Activated CD4-positive, alpha-beta memory T cell treated with anti-CD3 and anti-CD28 coated beads for 36 hours (primary cell): ENCODE results near the gene FAM131B. TPM values are rescaled to one million over a fixed set of nuclear protein-coding genes. Genes with fewer than 3 reads are reported as not detected.

Source experiments
- CTCF ChIA-PET: fragments of 350-600 bp; sonication (Branson Sonifier 250); formaldehyde crosslinking; loops from one replicate; lab custom pipeline; 2021; ENCODE audit warnings: antibody characterized with exemption, inconsistent platforms; lab: Charles Lee
- POLR2A ChIA-PET: fragments of 350-600 bp; sonication (Branson Sonifier 250); formaldehyde crosslinking; loops from one replicate; lab custom pipeline; 2021; ENCODE audit warnings: antibody characterized with exemption; lab: Charles Lee
- DNase-seq: peaks from one replicate; pipeline ENCODE4 v3.0.0-alpha.2; 2020
- H3K27ac Mint-ChIP-seq: one replicate; pipeline ENCODE4 v1.8.0; 2021; ENCODE audit warnings: mixed read lengths
- H3K27me3 Mint-ChIP-seq: one replicate; pipeline ENCODE4 v1.8.0; 2021; ENCODE audit warnings: mixed read lengths
- H3K36me3 Mint-ChIP-seq: one replicate; pipeline ENCODE4 v1.8.0; 2021; ENCODE audit warnings: mixed read lengths
- H3K4me1 Mint-ChIP-seq: one replicate; pipeline ENCODE4 v1.8.0; 2021; ENCODE audit warnings: low read depth, mixed read lengths
- H3K4me3 Mint-ChIP-seq: one replicate; pipeline ENCODE4 v1.8.0; 2021; ENCODE audit warnings: mild to moderate bottlenecking, mixed read lengths
- H3K9me3 Mint-ChIP-seq: one replicate; pipeline ENCODE4 v1.8.0; 2021; ENCODE audit warnings: mixed read lengths
- intact Hi-C: fragments of 100-400 bp; cut with micrococcal nuclease; formaldehyde crosslinking; loops from one replicate; pipeline ENCODE4 v1.15.1; 2023
- total RNA-seq, 2 experiments: library from RNA; stranded (reverse); gene quantifications; one replicate each; pipeline ENCODE4 v1.2.3, GENCODE V29; 2021

FAM131B gene
- total RNA-seq, 2 experiments from 2014 or later: 1.9 to 2.3 TPM

DNA sequence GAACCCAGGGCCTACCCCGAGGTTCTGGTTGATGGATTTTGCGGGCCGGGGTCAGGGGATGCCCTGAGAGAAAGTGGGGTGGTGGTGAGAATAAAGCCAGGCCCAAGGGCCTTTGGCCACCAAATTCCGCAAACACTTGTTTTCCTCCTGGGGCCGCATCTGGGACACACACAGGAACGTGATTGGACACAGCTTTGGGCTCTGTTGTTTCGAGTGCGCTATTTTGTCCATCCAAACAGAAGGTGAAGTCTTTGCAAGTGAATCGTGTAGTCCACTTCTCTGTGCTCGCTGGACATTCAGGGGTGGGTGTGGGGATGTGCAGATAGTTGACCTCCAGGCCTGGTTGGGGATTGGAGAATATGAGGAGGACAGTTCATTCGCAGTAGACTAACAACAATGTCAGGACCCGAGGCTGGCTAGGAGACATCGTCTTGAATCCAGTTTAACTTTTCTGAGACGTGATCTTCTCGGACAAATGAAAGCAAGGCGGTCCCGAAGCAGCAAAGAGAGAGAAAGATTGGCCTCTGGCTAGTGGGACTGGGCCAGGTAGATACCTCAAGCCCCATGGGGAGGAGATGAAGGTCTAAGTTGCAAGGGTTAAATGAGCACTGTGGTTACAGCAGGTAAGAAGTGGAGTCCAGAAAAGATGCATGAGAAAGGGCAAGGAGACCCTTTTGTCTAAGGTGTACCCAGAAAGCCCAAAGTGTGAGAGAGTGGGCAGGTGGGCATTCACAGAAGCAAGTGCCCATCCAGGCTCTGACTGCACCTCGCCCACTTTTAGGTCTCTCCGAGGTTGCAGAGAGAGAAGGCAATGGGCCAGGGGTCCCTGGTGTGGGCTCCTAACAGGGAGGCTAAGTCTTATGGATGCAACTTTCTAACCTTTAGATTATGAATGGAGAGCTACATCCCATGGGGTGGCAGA, 764 bp upstream of the FAM131B start:
- intact Hi-C loops: loop anchor here (2.0 kb wide), 1 partner anchor 18 kb away; the partner anchor contains the start of gene ZYX
- Mint-ChIP-seq H3K27ac (no peak overlapping the region), H3K9me3 (no peaks in the 10 kb centered on the region), H3K36me3 (no peaks in the 10 kb centered on the region), H3K4me3 (peak overlapping the region; percentile 54), H3K4me1 (peaks cover 4% of the 10 kb centered on the region), H3K27me3 (peaks cover 17% of the 10 kb centered on the region)
- ChIA-PET CTCF (interaction anchor here (1.0 kb wide), 2 partner anchors 17 to 53 kb away, joined by 3 to 8 read pairs; no protein-coding TSS in a partner anchor), POLR2A (interaction anchor here (0.7 to 1.3 kb wide), 2 partner anchors 17 to 100 kb away, joined by 3 to 4 read pairs; partner anchors contain the start of gene GSTK1)
- no peak for DNase-seq

DNA sequence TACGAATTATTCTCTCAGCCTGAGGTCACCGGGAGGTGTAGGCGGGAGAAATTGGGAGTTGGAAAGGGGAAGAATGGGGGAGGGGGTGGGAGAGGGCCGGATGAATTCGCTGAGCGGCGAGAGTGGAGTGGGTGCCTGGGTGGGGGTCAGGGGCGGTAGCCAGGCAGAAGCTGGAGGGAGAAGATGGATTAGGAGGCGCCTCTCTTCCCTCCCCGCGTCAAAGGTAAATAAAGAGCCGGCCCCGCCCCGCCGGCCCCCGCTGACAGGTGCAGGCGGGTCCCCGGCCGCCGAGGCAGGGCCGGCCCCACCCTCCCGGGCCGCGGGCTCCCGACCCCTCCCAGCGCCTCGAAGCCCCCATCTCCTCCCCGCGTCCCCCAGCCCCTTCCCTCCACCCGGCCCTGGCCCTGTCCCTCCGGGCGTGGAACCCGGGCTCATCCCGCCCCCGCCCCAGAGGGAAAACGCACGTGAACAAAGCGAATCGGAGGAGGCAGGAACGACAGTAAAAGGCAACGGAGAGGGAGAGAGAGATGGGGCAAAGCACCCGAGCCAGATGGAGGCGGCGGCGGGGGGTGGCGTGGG, 872 bp downstream of the FAM131B start:
- intact Hi-C loops: loop anchor here (1.0 to 2.0 kb wide), 2 partner anchors 11 to 19 kb away; partner anchors contain the start of gene ZYX
- Mint-ChIP-seq H3K9me3 (no peaks in the 10 kb centered on the region), H3K4me3 (peak overlapping the region; percentile 79), H3K27me3 (peaks cover 17% of the 10 kb centered on the region), H3K36me3 (no peaks in the 10 kb centered on the region), H3K27ac (no peak overlapping the region), H3K4me1 (peaks cover 4% of the 10 kb centered on the region)
- DNase-seq: no peak
- ChIA-PET CTCF (interaction anchor here (0.9 kb wide), 1 partner anchor 54 kb away, joined by 3 read pairs; no protein-coding TSS in a partner anchor), POLR2A (interaction anchor here (1.3 kb wide), 1 partner anchor 19 kb away, joined by 4 read pairs; no protein-coding TSS in a partner anchor)

DNA sequence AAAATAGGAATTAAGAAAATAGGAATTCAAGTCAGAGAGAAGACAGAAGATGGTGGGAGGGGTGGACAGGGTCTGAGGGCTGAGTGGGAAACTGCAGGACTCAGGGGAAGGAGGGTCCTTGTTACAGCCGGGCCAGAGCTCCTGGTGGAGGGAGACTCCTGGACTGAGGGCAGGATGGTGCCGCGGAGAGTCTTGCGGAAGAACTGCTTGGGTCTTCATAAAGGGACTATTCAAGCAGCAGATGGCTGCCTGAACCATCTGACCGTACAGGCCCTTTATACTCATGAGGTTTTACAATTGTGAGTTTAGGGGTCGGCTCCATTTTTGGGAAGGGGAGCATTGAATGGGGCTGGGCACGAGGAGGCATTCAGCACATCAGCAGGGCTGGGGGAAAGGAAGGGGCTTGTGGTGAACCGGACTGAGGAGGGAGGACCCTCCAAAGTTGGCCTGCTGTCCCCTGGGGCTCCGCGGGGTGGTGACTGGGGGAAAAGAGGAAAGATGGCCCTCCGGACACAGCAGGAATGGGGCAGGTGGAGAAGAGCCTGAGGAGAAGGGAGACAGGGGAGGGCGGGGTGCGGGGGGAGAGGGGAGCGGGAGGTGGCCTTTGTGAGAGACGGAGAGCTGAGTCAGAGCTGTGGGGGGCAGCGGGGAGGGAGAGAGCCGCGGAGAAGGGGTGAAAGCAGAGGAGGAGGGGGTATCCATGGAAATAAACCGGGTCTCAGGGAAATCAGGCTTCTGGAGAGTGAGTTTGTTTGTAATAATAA, 1.5 kb downstream of the FAM131B start:
- Mint-ChIP-seq H3K9me3 (no peaks in the 10 kb centered on the region), H3K36me3 (no peaks in the 10 kb centered on the region), H3K27ac (no peak overlapping the region), H3K4me3 (peak overlapping the region; percentile 50), H3K27me3 (peaks cover 17% of the 10 kb centered on the region), H3K4me1 (peaks cover 4% of the 10 kb centered on the region)
- POLR2A ChIA-PET: no interaction called here
- intact Hi-C loops: no loop called here
- DNase-seq: no peak
- CTCF ChIA-PET: interaction anchor here (0.9 to 1.2 kb wide), 3 partner anchors 16 to 120 kb away, joined by 3 to 6 read pairs (median 4); no protein-coding TSS in a partner anchor

DNA sequence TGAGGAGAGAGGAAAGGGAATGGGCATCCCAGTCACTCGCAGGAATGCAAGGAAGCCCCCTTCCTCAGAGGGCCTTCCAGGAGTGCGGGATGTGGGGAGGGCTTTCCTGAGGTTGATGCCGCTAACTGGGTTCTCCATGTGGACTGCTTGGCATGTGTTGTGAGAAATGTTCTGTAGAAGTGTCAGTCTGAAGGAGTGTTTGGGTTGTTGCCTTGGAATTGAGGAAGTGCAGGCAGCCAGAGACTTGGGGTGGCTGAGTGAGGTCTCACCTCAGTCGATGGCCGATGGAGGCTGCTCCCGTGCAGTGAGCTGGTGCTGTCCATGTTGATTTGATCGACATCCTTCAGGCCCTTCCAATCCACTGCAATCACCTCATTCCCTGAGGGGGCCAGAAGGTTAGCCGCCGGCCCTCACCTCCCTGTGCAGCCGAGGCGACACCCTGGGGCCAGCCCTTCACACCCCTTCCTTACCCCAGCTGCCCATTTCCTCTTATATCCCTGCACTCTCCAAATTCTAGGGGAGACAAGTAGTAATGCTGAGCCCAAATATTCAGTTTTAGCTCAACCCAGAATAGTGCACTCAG, 2.7 kb downstream of the FAM131B start:
- H3K9me3 Mint-ChIP-seq: no peaks in the 10 kb centered on the region
- CTCF ChIA-PET: interaction anchor here (1.2 kb wide), 2 partner anchors 15 to 119 kb away, joined by 4 to 6 read pairs; no protein-coding TSS in a partner anchor
- POLR2A ChIA-PET: no interaction called here

DNA sequence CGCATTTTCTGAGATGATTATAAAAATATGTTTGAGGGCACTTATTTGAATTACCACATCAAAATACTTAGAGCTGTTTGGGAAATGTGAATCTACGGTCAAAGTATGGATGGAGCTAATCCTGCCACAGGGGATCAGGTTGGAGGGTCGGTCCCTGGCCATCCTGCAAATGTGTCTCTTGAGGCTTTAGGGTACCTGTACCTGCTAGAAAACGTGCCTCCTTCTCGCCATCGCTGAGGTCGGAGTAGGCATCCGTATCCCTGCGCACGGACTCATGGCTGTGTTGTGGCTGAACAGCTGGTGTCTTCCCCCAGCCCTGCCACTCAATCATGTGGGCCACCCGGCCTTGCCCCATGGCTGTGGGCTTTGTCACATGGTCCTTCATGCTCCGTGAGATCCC, 3.9 kb downstream of the FAM131B start:
- no peak for DNase-seq
- peaks cover 11% of the 10 kb centered on the region for H3K27me3 Mint-ChIP-seq
- ChIA-PET CTCF (interaction anchor here (0.8 kb wide), 1 partner anchor 13 kb away, joined by 3 read pairs; no protein-coding TSS in a partner anchor), POLR2A (no interaction called here)
- no peaks in the 10 kb centered on the region for H3K9me3 Mint-ChIP-seq
- no peaks in the 10 kb centered on the region for H3K36me3 Mint-ChIP-seq
- no peak overlapping the region for H3K4me3 Mint-ChIP-seq
- H3K27ac Mint-ChIP-seq: no peak overlapping the region
- intact Hi-C loops: no loop called here
- H3K4me1 Mint-ChIP-seq: peaks cover 4% of the 10 kb centered on the region

More for the DNA sequence above, 2.7 kb downstream of the FAM131B start:
- peaks cover 4% of the 10 kb centered on the region for H3K4me1 Mint-ChIP-seq
- H3K4me3 Mint-ChIP-seq: no peak overlapping the region
- no peak overlapping the region for H3K27ac Mint-ChIP-seq
- H3K36me3 Mint-ChIP-seq: no peaks in the 10 kb centered on the region
- intact Hi-C loops: no loop called here
- peaks cover 17% of the 10 kb centered on the region for H3K27me3 Mint-ChIP-seq
- no peak for DNase-seq

DNA sequence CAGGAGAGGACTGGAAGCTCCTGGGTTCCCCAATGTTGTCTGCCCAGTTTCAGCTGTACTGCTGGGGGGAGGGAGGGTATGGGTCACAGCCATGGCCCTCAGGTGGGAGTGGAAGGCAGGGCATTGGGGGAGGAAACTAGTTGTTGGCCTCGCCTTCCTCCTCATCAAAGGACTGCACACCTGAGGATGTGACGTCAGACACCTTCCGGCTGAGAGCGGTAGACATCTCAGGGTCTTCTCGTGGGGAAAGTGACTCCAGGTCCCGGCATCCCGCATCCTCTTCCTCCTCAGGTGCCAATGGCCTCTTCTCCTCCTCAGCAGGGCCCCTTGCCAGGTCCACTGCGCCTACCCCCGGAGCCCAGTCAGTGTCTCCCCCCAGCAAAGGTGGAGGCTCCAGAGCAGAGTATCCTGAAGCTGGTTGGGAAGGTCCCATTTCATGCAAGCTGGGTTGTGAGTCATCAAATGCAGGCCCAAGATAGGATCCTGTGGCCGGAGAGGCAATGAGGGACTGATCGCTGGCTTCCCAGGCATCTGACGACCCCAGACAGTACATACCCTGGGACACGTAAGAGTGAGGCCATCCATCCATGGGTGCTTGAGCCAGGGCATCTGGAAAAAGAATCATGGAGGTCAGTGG, 6.0 kb downstream of the FAM131B start:
- H3K4me3 Mint-ChIP-seq: no peak overlapping the region
- DNase-seq: no peak
- ChIA-PET POLR2A (no interaction called here), CTCF (interaction anchor here (1.4 to 2.4 kb wide), 2 partner anchors 11 to 23 kb away, joined by 4 to 11 read pairs; no protein-coding TSS in a partner anchor)
- H3K36me3 Mint-ChIP-seq: no peaks in the 10 kb centered on the region
- H3K9me3 Mint-ChIP-seq: no peaks in the 10 kb centered on the region
- peaks cover 3% of the 10 kb centered on the region for H3K27me3 Mint-ChIP-seq
- H3K4me1 Mint-ChIP-seq: no peaks in the 10 kb centered on the region
- H3K27ac Mint-ChIP-seq: no peak overlapping the region
- intact Hi-C loops: no loop called here

DNA sequence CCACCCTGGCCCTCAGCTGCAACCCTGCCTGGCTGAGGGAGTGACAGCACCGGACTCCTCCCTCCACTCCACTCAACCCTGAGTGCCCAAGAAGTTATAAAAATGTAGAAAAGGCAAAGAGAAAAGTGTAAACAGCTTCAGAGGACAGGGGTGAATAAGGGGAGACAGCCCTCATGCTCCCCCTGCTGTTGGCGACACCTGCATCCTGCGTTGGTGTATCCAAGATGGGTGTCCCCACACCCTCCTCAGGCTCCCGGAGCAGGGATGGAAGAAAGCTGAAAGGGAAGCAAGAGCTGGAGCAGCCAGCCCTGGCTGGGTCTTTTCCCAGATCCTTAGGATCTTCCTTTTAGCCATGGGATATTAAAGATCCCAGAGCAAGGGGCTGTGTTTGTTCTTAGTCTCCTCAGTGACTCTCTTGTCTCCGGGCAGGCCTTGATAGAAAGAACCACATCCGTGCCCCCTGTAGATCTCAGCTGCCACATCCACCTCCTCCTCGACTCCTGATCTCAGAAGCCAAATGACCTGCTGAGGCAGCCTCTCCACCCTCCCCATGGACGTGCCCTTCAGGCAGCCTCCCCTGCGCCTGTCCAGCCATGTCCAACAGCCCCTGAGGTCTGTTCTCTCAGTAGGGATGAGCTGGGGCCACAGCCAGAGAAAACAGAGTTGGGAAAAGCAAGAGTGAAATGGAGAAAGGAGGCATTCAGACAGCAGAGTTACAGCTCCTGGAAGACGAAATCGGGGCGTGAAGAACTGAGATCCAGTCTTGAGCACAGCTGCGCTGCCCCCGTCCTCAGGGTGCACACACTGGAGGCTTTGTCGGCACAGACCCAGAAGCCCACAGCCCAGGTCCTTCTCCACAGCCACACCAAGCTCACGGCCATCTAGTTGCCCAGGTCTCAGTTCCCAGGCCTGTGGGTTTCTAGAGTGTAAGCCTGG, 6.8 kb downstream of the FAM131B start:
- Mint-ChIP-seq H3K27ac (no peak overlapping the region), H3K4me3 (no peak overlapping the region), H3K4me1 (no peaks in the 10 kb centered on the region), H3K27me3 (peaks cover 3% of the 10 kb centered on the region), H3K9me3 (no peaks in the 10 kb centered on the region), H3K36me3 (no peaks in the 10 kb centered on the region)
- no peak for DNase-seq
- ChIA-PET CTCF (interaction anchor here (2.4 kb wide), 1 partner anchor 10 kb away, joined by 11 read pairs; no protein-coding TSS in a partner anchor), POLR2A (no interaction called here)
- intact Hi-C loops: no loop called here

DNA sequence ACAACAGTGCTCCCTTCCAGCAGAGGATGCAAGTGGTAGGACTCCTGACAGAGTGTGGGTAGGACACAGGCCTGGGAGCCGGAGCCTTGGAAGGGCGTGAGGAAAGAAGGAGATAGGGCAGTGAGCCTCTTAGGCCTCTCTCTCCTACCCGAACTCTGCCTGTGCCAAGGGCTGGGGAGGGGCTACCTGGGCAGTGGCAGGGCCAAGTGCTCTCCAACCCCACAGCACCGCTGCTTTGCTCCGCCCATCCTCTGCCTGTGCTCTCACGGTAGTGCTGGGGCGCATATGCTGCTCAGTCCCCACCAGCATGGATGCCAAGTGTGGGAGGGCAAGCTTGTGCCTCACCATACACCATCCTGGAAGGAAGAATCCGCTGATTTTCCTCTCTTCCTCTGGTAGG, 7.5 kb downstream of the FAM131B start:
- CTCF ChIA-PET: interaction anchor here (2.4 kb wide), 1 partner anchor 9 kb away, joined by 11 read pairs; no protein-coding TSS in a partner anchor
- no peaks in the 10 kb centered on the region for H3K4me1 Mint-ChIP-seq
- POLR2A ChIA-PET: no interaction called here
- no peak overlapping the region for H3K27ac Mint-ChIP-seq
- no peak for DNase-seq
- H3K9me3 Mint-ChIP-seq: no peaks in the 10 kb centered on the region
- no peak overlapping the region for H3K4me3 Mint-ChIP-seq
- no peaks in the 10 kb centered on the region for H3K27me3 Mint-ChIP-seq
- intact Hi-C loops: no loop called here
- no peaks in the 10 kb centered on the region for H3K36me3 Mint-ChIP-seq

DNA sequence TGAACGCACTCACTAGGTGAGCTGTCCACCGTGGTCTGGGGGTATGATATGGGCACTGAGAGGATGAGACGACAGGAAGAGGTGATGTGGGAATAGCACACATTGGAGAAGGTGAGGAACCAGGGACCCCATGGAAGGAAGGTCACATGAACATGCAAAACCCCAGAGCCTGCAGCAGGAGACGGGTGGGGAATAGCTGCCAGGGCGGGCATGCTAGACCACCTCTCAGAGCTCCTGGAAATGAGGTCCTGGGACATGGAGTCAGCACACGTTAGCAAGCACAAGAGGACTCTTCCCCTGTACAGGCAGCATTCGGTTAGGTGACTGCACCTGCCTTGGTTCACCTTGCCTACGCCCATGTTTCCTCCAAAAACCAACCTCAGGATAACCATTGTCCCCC, 8.1 kb downstream of the FAM131B start:
- intact Hi-C loops: no loop called here
- CTCF ChIA-PET: interaction anchor here (2.4 kb wide), 1 partner anchor 9 kb away, joined by 11 read pairs; no protein-coding TSS in a partner anchor

DNA sequence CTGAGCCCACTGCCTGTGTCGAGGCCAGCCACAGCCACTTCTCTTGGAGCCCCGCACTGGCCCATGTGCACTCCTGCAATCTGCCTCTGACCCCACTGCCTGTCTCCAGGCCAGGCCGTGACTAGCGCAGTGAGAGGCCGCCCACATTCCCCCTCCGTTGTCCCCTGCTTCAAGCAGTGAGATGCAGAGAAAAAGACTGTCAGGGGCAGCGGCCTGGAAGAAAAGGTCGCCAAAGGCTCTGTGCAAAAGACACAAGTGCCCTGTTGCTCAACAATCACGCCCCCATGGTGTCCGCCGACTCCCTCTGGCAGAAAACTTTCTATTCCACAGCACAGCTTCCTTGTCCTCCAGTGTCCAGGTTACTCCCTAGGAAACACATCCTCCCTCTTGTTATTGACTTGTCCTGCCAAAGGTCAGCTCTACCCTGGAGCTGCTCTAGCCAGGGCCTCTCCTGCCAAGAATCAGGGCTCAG, 9.9 kb downstream of the FAM131B start:
- Mint-ChIP-seq H3K4me1 (peaks cover 3% of the 10 kb centered on the region), H3K27ac (no peak overlapping the region)
- intact Hi-C loops: no loop called here

More for the DNA sequence above, 8.1 kb downstream of the FAM131B start:
- Mint-ChIP-seq H3K9me3 (no peaks in the 10 kb centered on the region), H3K4me1 (no peaks in the 10 kb centered on the region), H3K36me3 (no peaks in the 10 kb centered on the region), H3K4me3 (no peak overlapping the region), H3K27ac (no peak overlapping the region), H3K27me3 (no peaks in the 10 kb centered on the region)
- POLR2A ChIA-PET: no interaction called here
- no peak for DNase-seq

More for the DNA sequence above, 9.9 kb downstream of the FAM131B start:
- H3K4me3 Mint-ChIP-seq: no peak overlapping the region
- no peaks in the 10 kb centered on the region for H3K9me3 Mint-ChIP-seq
- no peak for DNase-seq
- H3K27me3 Mint-ChIP-seq: no peaks in the 10 kb centered on the region
- no peaks in the 10 kb centered on the region for H3K36me3 Mint-ChIP-seq
- ChIA-PET CTCF (no interaction called here), POLR2A (no interaction called here)
